ENCODE measurements around the gene PNMT.
A peak's percentile ranks its signal among the peaks of the same experiment; 100 is the strongest.

The PNMT gene

GRCh38 chr17:39671651-39672521 is 3.6 kb downstream of the PNMT start:
- DNase-seq = peak; percentile 31

GRCh38 chr17:39672522-39673334 is 4.5 kb downstream of the PNMT start:
- no peak for DNase-seq

GRCh38 chr17:39673335-39674081 is 5.3 kb downstream of the PNMT start:
- no peak for DNase-seq

- DNase-seq = no peak
Measured at GRCh38 chr17:39674179-39674578, 5.9 kb downstream of the PNMT start.

- DNase-seq = no peak
Measured at GRCh38 chr17:39674702-39675389, 6.6 kb downstream of the PNMT start.

GRCh38 chr17:39675390-39676082 is 7.3 kb downstream of the PNMT start:
- no peak for DNase-seq

GRCh38 chr17:39676198-39676819 is 8.1 kb downstream of the PNMT start:
- peak; percentile 42 for DNase-seq

- DNase-seq = no peak
Measured at GRCh38 chr17:39677072-39677471, 8.8 kb downstream of the PNMT start.

GRCh38 chr17:39677542-39678339 is 9.5 kb downstream of the PNMT start:
- peak; percentile 45 for DNase-seq

- no peak for DNase-seq
Measured at GRCh38 chr17:39678340-39679116, 10.3 kb downstream of the PNMT start.

- DNase-seq = no peak
Measured at GRCh38 chr17:39679521-39680192, 11.4 kb downstream of the PNMT start.

- DNase-seq = no peak
Measured at GRCh38 chr17:39683295-39683939, 15.2 kb downstream of the PNMT start.

- no peak for DNase-seq
Measured at GRCh38 chr17:39684369-39685192, 16.3 kb downstream of the PNMT start.

GRCh38 chr17:39687101-39687545 is 18.9 kb downstream of the PNMT start:
- no peak for DNase-seq

GRCh38 chr17:39687546-39688474 is 19.6 kb downstream of the PNMT start, which contains the start of gene PGAP3:
Gene PGAP3, minus strand, starts transcription at chr17:39688057. Its CDS starts 43 bp downstream, at chr17:39688014.
- DNase-seq = peak; percentile 93

- DNase-seq = no peak
Measured at GRCh38 chr17:39688475-39688835, 20.2 kb downstream of the PNMT start.

All from fibroblast of skin of right biceps (primary cell).